Activated CD4-positive, alpha-beta T cell treated with anti-CD3 and anti-CD28 coated beads, Interleukin-2, amount 50 U/mL, for 24 hours (primary cell): Measurements from ENCODE around the gene RCN2.

Experiments
- DNase-seq, 2 donors: peaks; one replicate each; pipeline ENCODE4 v3.0.0-alpha.2; 2020; ENCODE audit warnings: low read depth in 1 of 2, low spot score in 1 of 2

RCN2 gene

DNA sequence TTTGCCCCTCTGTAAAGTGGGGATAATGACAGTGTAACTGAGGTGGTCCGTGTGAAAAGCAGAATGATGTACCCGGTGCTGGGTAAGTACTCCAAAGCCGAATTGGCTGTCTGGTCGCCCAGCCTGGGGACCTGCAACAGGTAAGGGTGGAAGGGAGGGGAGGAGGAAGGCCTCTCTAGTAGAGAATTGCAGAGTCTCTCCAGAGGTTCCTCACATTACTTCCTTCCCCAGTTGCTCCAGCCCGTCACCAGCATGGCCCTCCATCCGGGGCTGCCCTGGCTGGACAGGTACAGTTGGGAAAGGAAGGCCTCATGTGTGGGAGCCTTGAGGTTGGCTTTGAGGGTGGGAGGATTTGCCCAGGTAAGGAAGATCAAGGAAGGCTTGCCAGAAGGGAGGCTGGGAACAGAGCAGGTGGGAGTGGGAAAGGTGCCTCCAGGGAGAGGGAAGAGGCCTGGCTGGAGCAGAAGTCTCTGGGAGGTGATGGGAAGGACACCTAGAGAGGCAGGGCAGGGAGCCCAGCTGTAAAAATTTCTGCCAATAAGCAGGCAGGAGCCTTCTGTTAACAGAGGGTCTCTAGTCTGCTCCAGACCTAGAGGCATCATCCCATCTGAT, 61.7 kb downstream of the RCN2 start:
- no peak for DNase-seq

DNA sequence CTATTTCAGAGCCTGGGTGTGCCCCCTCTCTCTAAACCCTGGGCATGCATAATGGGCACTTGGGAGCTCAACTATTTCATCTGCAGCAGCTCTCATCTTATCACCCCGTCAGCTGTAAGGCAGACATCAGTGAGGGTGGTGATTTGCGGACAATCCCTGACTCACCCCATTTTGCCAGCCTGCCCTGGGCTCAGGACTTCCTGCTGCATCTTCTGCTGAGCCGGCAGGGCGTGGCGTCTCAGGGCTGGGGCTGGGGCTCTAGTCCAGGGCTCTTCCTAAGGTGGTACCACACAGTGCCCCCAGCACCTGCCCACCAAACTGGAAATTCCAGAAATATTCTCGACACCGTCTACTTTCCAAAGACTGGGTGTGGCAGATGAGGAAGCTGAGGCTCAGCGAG, 62.5 kb downstream of the RCN2 start:
- DNase-seq = peak in 1 of 2 donors; percentile 37

DNA sequence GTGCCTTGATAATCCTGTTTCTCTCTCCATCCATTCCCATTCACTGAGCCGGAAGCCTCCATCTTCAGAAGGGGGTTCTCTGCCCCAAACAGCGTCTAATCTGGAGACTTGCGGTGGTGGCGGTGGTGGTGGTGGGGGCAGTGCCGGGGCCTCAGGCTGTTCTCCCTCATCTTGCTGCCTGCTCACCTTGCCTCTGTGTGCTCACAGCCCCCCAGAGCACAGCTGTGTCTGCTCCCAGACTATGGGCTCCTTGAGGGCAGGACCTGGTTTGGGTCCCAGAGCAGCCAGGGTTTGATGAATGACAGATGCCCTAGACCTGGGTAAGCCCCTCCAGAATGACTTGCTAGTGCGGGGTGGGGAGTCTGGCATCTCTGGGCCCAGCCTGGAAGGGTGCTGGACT, 62.9 kb downstream of the RCN2 start:
- no peak for DNase-seq

DNA sequence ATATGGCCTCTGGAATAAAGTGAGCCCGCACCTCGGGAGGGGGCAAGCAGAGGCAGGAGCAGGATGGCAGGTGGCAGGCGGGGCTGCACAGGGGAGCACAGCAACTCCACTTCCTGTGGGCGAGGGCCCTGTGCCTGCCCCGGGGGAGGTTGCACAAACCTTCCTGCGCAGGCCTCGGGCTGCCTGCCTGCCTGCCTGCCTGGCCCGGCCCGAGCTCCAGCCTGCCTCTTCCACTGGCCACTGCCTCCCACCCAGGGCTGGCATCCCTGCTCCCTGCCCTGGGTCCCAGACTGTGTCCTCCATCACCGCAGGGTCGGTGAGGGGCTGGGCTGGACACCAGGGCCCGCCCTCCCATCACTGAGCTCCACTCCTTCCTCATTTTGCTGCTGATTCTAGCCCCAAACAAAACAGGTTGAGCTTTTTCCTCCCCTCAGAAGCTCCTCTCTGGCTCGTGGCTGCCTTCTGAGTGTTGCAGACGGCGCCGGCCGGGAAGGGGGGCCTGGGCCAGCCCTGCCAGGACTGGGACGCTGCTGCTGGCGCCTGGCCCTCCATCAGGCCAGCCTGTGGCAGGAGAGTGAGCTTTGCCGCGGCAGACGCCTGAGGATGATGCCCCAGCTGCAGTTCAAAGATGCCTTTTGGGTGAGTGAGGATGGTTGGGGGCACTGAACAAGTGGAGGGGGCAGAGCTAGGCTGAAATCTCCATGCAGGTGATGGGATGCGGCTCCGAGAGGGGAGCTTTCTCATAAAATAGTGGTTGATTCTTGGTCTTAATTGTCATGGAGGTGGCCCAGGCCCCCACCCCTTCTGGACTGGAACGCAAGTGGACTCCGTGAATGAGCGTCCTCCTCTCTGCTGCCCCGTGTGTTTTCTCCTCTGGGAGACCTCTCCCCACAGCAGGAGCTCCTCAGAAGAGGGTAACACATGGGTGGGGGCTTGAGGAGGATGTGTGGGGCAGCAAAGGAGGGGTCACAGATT, 63.7 kb downstream of the RCN2 start, which contains the start of gene PSTPIP1:
TSS of gene PSTPIP1 (plus strand) at position 156 of the 975 bp plus-strand sequence. CDS start at position 604, 448 bp downstream.
- DNase-seq = peak in 1 of 2 donors; percentile 46

DNA sequence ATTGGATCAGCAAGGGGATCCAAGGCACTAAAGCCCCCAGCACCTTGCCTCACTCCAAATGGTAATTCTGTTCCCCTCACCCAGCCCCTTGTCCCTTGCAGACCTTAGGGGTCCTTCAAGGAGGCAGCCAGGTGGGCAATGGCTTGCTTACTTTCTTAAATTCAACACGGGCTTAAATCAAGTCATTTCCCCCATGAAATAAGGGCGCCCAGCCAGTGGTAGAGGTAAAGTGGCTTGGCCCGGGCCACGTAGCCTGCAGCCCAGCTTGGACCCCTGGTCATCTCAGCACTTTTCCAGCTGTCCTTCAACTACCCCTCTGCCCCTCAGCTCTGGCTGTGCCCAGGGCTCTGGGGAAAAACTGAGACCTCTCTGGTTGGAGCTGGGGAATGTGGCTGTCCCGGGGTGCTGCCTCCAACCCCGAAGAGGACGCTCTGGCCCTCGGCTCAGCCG, 64.6 kb downstream of the RCN2 start:
- DNase-seq = no peak

DNA sequence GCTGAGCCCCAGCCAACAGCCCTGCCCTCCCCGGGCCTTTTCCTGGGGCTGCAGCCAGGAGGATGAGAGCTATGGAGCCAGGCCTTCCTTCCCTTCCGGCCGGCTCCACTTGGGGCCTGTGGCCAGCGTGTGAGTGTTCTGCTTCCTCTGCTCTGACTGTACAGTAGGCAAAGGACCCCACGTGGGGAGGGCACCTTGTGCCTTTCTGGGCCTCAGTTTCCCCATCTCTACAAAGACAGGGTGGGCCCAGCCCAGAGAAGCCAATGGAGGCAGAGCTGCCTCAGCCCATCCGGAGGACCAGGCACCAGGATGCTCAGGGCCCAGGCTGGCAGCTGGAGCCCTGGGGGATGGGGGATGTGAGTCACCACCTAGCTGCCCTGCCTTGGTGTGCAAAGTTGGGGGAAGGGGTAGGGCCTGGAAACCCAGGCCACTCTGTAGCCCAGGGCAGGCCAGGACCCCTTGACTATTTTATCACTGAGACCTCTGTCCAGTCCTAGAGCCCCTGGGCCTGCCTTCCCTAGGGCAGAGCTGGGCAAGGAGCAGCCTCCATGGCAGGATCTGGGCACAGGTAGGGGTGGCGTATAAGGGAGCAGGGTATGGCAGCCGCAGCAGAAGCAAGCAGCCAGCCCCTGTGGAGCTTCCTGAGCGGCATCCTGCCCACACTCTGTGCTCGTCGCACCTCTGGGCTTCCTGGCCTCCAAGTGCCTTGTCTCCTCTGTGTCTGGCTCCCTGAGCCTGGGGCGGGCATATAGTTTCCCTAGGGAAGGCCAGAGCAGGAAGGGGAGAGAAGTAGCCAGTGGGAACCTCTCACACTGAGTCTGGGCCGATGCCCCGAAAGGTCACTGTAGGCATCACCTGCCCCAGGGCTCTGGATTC, 65.2 kb downstream of the RCN2 start:
- DNase-seq = no peak

DNA sequence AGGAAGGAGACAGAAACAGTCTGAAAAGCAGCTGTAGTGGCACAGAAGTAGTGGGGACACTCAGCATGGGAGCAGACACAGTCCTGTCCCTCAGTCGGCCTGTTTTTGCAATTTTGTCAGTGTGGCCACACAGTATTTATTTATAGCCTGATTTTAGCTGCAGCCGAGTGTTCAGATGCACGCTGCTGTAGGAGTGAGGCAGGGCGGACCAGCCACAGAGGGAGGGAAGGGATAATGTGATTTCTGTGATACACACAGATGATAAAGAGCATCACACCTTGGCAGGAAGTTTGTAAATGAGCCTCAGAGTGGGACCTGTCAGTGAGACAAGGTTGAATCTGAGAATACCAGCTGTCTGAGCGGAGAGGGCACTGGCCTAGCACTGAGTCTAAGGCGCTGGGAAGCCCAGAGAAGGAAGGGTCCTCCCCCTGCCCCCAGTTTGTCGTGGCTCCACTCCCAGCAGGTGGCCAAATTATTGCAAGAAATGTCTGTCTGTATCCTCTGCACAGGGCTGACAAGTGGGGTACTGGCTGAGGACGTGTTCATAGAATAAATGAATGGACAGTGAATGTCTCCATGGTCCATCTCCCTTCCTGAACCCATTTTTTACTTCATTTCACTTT, 67.2 kb downstream of the RCN2 start:
- no peak for DNase-seq

DNA sequence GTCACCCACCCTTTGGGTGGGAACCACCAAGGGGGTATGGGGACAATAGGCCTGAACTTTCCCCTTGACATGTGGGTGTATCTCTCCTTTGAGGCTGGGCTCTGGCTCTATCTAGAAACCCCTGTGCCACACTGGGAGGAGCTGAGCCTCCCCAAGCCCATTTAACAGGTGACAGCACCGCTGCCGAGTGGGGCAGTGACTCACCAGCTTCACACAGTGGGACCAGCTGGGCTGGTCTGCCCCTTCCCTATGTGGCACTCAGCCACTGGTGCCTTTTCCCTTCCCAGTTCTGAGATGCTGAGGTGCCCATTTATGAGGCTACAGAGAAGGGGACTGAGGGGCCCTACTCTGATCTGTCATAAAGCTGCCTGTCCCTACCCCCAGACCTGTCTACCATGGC, 68.4 kb downstream of the RCN2 start:
- DNase-seq = no peak

DNA sequence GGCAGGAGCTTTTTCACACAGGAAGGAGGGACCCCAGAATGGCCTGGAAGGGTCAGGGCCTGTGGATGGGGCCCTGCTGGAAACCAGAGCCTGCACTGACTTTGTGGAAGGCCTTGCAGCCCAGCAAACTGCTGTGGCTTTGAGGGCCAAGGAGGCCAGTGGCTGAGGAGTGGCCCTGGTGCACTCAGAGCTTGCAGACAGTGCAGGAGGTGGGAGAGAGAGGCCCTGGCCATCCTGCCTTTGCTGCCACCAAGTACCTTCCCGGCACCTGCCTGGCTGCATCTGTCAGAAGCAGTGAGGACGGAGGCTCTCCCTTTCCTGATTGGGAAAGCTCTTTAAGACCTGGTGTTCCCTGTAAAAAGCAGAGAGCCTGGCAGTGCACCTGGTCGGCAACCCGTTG, 69.8 kb downstream of the RCN2 start:
- no peak for DNase-seq

DNA sequence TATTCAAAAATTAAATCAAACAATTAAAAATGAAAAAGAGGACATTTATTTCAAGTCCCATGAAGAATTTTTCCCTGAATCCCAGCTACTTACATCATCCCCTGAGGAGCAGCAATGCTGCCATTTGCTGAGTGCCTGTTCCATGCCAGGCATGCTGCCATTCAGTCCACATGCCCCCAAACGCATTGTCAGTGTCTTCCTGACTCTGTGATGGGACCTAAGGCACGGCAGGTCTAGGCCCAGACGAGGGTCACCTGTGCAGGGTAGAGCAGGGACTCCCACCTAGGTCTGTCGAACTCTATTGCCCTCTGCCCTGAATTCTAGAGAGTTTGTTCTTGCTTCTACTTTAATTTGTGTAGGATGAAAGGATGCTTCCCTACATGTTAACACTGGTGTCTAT, 70.4 kb downstream of the RCN2 start:
- DNase-seq = no peak

DNA sequence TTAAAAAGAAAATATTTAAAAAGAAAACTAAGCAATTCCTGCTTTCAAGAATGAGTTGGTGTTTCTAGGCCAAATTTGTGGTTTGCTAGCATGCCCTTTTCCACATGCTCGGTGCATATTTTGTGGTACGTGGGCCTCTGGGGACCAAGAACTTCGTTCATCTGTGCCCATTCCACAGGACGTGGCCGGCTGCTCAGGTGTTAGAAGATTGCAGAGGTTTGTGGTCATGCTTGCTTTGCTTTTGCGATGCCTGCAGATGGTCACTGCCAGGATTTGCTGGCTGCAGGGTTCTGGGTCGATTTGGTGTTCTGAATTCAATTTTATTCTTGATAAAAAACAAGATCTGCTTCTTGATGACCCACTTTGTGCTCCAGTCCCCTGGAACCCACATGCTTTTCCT, 70.9 kb downstream of the RCN2 start:
- DNase-seq = no peak

DNA sequence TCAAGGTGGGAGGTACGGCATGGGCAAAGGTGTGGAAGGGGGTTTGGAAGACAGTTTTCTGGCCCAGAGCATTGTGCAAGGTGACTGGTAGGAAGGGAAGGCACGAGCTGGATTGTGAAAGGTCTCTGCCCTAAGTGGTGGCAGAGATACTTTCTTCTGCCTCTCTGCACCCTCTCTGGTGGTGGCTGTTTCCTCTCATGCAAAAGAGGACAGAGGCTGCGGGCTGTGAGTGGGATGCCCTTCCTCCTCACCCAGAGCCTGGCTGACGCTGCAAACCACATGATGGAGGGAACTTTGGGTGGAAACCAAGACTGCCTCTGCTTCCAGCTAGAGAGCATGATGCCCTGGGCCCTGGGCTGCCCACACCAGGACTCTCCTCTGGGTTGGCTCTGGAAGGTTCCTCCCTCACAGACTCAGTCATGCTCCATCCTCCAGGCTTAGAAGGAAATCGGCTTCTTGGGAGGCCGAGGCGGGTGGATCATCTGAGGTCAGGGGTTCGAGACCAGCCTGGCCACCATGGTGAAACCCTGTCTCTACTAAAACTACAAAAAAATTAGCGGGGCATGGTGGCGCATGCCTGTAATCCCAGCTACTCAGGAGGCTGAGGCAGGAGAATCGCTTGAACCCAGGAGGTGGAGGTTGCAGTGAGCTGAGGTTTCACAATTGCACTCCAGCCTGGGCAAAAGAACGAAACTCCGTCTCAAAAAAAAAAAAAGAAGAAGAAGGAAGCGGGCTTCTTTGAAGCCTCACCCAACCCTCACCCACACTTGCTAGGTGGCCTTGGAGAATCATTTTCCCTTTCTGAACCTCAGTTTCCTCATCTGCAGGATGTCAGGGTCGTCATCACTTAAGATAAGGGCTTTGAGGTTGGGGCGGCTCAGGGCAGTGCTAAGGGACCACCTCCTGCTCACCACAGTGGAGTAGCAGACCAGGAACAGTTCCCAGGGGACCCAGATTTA, 71.7 kb downstream of the RCN2 start:
- peak in 1 of 2 donors; percentile 70 for DNase-seq
